Eye (tissue), 1 donor: ENCODE measurements around the gene SINHCAF.
"Not testable (repeated sequence)": the region's sequence is repeated elsewhere in the genome, so short reads cannot be mapped to it uniquely, and the experiment has no call there.

Source experiments
- DNase-seq: peaks from one replicate; pipeline ENCODE4 v3.0.0-alpha.2; 2015

The SINHCAF gene, protein sequence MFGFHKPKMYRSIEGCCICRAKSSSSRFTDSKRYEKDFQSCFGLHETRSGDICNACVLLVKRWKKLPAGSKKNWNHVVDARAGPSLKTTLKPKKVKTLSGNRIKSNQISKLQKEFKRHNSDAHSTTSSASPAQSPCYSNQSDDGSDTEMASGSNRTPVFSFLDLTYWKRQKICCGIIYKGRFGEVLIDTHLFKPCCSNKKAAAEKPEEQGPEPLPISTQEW

DNA sequence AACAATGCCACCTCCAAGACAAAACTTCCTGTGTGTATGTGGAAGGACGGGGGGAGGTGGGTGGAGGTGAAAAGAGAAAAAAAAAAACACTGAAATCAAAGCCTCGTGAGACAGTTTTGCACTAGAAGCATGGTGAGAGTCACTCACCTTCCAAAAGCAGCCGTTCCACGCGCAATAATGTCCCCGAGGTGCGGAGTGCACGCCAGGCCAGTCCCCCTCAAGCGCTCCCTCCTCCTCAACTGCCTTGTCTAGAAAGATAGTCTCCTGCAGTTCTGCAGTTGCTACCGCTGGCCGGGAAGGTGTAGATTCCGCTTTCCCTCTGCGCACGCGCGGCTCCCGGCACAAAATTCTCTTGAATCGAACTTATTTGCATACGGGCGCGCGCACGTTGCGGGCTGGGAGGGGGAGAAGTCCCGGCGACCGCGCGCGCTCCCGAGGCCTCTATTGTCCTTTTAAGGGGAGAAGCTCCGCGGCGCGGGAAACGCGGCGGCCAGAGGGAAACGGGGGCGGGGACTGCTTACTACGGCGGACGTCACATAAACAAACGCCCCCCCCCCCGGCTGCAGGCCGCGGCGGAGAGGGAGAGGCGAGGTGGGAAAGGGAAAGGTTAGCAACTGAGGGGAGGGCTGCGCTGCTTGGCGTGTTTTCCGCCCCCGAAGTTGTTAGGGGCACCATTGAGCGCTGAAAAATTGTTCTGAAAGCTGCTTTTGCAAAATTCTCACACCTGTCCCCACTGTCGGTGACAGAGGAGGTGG is at the start of gene SINHCAF:
TSS of gene SINHCAF (minus strand) at position 274 of the 755 bp plus-strand sequence. CDS start 27,946 bp downstream, outside the sequence.
- DNase-seq, result peak; percentile 100

DNA sequence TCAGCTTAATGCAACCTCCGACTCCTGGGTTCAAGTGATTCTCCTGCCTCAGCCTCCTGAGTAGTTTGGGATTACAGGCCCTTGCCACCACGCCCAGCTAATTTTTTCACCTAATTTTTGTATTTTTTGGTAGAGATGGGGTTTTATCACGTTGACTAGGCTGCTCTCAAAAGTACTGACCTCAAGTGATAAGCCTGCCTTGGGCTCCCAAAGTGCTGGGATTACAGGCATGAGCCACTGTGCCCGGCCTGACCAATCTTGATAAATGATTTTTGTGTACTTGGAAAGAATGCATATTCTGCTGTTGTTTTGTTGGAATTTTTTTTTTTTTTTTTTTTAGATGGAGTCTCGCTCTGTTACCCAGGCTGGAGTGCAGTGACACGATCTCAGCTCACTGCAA is 49.5 kb upstream of the SINHCAF start:
- not testable (repeated sequence) for DNase-seq

DNA sequence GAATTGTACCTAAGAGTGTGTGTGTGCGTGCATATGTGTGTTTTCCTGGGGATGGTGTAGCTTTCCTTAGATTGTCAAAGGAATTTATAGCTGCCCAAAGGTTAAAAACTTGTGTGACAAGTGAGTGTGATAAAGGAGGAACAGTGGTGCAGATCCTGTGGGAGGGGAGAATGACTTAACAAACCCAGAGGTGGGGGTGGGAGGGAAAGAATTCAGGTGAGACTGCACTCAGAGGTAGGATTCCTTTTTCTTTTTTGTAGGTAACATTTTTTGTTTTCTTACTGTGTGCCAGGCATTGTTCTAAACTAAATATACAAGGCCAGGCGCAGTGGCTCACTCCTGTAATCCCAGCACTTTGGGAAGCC is 45.3 kb upstream of the SINHCAF start:
- no peak for DNase-seq

DNA sequence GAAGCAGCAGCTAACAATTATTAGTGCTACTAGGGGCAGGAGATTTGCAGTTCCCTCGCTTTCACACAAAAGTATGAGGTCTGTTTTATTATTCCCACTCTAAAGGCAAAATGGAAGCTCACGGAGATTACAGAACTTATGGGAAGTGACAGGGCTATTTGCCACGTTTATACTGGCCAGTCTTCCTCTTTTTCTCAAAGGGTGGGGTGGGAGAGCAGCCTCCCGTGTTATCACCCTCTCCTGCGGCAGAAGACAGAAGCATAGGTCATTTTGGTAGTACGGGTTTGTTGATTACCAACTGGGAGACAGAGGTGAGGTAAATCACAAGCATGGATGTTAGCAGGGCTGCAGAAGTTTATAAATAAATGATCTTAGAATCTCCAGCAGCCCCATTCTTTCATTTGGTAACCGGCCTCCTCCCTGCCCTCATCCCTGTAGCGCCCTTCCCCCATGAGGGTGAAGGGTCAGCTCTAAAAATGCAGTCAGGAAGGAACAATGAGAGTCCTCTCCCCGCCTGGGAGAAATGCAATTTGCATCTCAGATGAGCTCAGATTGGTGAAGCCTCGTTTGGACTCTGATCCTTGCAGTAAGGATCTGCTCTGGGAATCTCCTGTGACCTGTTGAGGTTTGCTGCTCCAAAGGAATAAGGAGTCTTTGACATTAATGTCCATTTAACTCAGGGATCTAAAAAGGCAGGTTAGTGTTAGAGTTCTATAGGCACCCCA is 44.7 kb upstream of the SINHCAF start:
- peak; percentile 83 for DNase-seq

DNA sequence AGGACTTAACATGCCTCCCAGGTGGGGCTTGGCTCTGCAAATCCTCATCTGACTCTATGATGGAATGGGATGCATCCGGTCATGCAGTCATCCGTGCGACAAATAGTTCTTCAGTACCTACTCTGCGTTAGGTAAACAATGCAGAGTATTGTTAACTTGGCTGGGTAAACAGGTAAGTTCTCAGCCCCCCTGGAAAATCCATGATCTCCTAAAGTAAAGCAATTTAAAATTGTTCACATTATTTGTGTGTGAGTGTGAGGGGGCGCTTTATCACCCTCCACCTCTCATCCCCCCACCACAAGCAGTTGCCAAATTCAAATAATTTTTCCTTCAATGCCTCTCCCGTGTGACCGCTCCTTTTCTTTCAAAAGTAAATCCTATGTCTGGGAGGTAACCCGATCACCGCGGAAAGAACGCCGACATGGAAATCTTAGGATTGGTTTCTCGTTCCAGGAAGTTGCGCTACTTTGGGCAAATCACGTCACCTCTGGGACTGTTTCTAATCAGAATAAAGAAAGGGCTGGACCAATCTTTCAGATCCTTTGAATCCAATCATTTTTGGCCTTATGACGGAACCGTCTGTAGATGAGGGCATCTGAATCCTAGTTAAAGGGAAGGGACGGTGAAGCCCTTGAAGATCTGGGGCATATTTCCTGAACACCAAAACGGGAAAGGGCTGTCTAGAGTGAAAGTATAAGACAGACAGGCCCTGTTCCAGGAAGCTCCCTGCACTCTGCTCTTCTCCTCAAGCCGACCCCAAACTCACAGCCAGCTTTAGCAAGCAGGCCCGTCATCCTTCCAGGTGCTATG is 44.0 kb upstream of the SINHCAF start:
- peak; percentile 89 for DNase-seq

DNA sequence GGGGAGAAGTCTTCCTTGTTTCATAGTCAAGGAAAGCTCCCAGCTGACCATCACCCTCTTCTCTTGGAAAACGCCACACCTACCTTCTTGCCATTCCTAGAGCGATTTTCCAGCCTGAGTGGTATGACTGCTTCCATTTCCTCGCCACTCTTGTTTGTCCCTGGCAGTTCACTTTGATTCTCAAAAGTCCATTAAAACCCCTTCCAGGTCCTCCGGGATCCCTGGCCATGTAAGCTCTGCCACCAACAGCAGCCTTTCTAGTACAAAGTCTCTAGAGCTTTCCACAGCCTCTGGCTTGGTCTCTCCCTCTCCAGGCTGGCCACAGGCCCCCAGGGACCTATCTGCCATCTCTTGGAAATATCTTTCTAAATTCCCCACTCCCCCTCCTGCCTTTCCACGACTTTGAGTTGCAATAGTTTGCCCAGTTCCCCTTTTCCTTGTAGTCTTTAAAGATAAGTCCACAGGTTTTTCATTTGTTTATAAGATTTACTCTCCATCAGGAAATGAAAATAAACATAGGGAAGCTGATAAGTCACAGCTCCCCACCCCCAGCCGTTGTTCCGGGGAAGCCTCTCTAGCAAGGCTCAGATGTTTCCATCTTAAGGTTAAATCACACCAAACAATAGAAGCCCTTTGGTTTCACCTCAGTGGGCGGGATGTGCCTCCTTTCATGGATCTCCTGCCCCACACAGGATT is 42.9 kb upstream of the SINHCAF start:
- DNase-seq, result peak; percentile 66

DNA sequence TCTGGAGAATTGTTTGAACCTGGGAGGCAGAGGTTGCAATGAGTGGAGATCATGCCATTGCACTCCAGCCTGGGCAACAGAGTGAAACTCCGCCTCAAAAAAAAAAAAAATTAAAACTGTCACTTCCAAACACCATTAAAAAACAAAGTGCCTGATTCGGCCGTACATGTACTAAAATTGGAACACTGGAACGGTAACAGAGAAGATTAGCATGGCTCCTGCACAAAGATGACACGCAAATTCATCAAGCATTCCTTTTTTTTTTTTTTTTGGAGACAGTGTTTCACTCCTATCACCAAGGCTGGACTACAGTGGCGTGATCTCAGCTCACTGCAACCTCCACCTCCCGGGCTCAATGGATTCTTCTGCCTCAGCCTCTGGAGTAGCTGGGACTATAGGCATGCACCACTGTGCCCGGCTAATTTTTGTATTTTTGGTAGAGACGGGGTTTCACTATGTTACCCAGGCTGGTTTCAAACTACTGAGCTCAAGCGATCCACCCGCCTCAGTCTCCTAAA is 40.2 kb upstream of the SINHCAF start:
- DNase-seq, result no peak

DNA sequence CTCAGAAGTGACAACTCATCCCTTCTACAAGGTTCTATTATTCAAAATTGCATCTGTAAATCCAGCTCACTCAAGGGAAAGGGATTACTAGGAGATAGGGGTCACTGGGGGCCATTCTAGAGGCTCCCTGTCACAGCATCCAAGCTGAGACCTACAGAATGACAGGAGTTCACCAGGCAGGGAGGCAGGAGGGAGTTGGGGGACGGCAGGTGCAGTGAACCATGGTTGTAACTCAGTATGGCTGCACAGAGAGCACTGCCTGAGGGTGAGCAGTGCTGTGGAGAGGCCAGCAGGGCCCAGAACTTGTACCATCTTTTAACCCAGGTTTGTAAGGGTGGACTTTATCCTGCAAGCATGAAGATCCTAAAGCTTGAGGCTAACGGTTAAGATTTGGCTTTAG is 37.9 kb upstream of the SINHCAF start:
- DNase-seq, result peak; percentile 41

DNA sequence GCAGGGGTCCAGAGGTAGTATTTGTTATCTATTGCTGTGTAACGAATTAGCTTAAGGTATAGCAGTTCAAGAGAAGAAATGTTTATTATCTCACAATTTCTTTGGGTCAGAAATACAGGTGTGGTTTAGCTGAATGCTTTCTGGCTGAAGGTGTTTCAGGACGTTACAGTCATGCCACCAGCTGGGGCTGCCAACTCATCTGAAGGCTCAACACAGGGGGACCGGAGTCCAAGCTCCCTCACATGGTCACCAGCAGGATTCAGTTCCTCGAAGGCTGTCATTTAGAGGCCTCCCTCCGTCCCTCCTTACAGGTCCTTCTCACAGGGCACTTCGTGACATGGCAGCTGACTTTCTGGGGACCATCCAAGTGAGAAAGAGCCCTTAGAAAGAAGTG is 37.5 kb upstream of the SINHCAF start:
- DNase-seq, result no peak

DNA sequence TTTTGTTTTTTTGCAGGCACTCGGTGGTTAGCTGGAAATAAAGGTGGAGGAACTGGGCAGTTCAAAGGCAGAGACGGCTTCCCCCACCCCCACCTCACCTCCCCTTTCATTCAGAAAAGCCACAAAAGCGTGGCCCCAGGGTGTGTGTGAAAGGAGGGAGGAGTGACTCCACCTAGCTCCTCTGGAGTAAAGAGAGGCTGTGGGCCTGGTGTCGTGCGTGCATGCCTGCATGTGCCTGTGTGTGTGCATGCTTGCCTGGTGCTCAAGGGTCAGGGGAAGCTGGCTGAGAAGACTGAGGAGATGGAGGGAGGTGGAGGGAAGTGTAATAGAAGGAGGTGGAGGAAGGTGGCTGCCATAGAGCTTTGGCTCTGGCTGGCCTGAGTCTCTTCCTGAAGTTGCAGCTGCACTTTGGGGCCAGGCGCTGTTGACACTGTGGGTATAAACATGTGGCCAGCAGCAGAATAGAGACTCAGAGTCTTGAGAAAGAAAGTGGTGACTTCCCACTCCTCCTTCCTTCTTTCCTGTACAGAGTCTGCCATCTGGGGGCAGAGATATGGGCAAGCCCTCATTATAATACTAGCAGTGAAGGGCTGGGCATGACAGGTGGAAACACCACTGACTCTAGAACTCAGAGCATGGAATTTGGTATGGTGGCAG is 36.9 kb upstream of the SINHCAF start:
- peak; percentile 50 for DNase-seq

DNA sequence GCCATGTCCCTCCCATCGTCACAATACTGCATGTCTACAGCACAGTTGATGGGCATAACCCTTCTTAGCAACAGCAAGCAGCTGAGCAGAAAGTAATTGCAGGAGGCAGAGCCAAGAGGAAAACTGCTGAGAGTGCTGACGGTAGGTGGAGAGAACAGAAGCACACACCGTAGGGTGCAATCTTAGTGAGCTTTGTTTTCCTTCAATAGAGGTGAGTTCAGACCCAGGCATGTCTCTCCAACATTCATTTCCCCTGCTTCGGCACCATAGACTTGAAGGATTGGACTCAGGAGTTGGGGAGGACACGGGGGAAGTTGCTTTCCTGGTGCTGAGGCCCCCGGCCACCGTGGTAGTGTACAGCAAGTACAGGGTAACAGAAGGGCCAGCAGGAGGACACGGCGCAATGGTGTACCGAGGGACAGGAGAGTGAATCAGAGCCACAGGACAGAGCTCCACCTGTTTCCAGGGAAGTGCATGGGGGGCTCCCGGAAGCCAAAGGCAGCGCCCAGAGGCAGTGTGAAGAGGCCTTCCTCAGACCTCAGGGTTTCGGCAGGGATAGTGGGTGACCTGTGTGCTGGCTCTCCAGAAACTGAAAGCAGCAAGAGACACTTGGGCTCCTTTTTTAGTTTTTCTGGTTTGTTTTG is 36.3 kb upstream of the SINHCAF start:
- peak; percentile 80 for DNase-seq

DNA sequence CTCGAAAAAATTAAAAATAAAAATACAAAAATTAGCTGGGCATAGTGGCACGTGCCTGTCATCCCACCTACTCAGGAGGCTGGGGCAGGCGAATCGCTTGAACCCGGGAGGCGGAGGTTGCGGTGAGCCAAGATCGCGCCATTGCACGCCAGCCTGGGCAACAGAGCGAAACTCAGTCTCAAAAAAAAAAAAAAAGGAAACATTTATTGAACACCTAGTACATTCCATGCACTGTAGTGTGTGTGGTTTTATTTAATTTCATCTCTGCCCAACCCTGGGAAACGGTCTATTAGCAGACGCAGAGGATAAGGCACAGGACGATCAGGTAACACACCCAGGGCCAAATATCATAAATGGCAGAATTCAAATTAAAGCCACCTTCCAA is 35.8 kb upstream of the SINHCAF start:
- no peak for DNase-seq

DNA sequence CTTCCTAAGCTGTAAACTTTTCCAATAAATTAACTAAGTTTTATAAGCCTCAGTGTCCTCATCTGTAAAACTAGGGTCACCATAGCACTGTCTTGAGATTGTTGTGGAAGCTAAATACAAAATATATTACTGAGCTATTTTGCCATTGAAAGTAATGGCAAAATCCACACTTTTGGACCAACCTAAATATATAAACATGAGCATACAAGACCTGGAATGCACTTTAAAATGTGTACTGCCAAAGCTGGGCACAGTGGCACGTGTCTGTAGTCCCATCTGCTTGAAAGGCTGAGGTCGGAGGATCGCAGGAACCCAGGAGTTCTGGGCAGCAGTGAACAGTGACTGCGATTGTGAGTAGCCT is 29.8 kb upstream of the SINHCAF start:
- DNase-seq, result no peak

DNA sequence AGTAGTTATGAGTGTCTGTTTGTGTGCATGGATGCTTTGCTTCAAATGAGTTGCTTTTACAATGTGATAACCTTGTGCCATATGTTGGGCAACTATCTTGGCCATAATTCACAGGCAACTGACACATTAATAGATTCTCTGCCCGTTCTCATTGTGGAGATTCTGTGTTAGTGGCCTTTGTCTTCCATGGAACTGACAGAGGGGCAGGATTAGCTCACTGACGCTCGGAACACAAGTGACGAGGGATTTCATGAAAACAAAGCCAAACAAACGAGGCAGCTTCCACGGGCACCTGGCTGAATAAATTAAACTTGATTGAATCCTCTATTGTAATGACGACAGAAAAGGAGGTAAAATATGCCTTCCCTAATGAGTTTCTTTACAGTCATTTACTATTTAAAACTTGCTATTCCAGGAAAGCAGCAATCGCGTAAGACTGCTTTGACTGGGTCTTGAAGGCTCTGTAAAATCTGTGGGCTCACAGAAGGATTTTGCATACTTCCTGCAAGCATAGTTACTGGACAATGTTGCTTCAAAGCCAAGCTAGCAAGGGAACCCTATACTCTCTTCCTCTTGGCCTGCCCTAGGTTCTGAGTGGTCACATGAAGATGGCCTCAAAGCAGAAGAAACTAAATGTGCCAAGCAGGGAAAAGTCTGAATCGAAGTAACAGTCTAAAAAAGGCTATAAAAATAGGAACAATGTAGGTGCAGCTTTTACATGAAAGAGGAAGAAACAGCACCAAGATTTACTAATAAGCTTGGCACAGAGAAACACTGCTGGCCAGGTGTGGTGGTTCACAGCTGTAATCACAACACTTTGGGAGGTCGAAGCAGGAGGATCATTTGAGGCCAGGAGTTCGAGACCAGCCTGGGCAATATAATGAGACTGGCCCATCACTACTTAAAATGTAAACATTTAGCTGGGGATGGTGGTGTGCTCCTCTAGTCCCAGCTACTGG is 28.1 kb upstream of the SINHCAF start:
- DNase-seq, result peak; percentile 69

DNA sequence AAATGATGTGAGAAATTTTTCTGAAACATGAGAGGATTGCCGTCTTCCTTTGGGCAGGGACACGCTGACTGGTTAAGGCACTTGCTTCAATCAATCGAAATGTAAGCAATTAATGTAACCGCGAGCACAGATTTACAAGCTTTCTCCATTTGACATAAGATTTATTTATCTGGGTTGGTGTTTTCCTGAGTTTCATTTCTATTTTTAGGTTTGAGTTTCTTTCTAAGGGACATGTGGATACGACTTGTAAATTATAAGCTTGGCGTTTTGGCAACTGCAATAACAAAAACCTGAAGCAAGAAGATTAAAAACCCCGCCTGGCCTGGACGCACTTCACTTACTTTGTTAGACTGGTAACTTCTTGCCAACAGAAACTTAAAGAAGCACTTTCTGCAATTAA is 20.3 kb upstream of the SINHCAF start:
- DNase-seq, result no peak

DNA sequence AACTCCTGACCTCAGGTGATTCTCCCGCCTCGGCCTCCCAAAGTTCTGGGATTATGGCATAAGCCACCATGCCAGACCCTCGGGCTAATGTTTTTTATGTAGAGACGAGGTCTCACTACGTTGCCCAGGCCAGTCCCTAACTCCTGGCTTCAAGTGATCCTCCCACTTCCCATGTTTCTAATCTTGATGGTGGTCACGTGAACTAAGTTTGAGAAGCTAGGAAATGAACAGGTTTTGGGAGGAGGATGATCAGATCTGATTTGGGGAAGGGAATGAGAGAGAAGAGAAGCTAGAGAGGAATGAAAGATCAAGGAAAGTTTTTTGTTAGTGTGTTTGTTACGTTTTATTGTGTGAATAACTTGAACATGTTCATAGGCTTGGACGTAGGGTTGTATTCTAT is 17.2 kb upstream of the SINHCAF start:
- DNase-seq, result no peak

DNA sequence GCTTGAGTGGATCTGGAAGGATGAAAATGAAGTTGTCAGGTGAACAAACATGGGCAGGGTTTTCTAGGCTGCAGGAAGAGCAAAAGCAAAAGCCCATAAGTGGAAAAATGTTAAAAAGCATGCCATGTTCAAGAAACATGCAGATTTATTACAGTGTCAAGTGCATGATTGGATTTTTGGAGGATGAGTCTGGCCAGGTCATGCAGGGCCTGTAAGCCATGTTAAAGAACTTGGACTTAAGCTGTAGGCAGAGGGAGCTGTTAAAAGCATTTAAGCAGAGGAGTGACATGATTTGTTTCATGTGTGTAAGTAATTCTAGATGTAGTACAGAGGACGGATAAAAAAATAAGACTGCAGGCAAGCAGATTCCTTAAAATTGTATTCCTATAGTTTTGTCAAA is 16.3 kb upstream of the SINHCAF start:
- no peak for DNase-seq

DNA sequence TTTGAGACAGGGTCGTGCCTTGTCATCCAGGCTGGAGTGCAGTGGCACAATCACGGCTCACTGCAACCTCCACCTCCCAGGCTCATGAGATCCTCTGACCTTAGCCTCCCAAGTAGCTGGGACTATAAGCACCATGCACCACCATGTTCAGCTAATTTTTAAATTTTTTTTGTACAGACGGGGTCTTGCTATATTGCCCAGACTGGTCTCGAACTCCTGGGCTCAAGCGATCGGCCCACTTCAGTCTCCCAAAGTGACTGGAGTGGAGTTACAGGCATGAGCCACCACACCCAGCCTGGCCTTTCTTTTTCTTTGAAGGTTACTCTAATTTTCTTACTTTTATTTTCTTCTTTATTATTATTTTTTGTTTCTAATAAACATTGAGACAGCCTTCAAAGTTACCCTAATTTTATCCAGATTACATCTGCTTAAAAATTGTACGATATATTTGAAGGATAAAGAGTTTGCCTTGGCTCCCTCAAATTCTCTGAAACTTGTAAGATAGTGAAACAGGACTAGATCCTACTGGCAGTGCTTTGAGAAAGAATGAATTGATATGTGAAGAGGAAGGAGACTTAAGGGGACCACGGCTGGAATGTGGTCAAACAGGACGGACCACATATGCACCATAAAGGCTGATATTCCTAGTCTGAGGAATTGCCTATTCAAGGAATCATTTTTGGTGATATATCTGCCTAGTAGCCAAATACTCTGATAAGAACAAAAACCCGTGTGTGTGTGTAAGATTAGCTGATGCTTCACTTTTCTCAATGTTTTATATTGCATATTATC is 14.1 kb upstream of the SINHCAF start:
- no peak for DNase-seq

DNA sequence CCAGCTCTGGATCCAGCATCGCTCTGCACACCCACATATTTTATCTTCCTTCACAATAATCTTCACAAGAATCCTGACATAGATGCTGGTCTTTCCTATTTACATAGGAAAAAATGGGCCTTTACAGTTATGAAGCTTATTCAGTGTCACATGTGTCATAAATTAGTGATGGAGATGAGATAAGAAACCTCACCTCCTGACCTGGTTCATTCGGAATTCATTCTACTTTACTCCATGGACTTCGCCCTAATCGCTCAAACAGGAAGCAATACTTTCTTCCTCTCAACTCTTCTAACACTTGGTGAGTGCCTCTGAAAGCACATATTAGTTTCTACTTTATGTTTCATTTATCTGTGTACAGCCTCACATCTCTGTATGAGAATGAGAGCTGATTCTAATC is 12.0 kb upstream of the SINHCAF start:
- no peak for DNase-seq
